SK-N-MC (cell line): ENCODE results near the gene PNLIPRP1.

Source experiments
- EZH2 ChIP-seq: fragments of 200-600 bp; sonication (generic); IDR thresholded peaks from one replicate; pipeline ENCODE4 v1.6.1; 2017; ENCODE audit warnings: antibody characterized with exemption
- POLR2AphosphoS5 ChIP-seq: IDR thresholded peaks from 2 replicates; pipeline ENCODE4 v1.6.1; 2012; ENCODE audit warnings: mild to moderate bottlenecking, low read depth, low read length, borderline replicate concordance

DNA sequence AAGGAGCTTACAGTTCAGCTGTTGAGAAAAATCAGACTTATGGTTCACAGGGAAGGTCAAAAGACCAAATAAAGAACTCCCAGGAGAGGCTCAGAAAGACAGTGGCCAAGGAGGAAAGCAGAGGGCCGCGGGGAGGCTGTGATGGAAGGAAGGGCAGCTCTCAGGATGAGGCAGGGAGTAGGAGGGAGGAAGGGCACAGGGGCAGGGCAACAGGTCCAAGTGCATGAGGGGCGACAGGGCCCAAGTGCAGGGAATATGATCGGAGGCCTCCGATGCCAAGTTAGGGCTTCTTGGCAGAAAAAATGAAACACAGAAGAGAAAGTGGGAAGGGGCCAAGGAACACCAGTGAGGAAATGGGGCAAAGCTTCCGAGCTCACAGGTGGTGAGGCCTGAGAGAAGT lies 16.6 kb downstream of the PNLIPRP1 start:
- no peak for TF ChIP-seq POLR2AphosphoS5
- no peak for TF ChIP-seq EZH2
